Measurements from ENCODE around the gene ARHGAP4.

The ARHGAP4 gene

DNA sequence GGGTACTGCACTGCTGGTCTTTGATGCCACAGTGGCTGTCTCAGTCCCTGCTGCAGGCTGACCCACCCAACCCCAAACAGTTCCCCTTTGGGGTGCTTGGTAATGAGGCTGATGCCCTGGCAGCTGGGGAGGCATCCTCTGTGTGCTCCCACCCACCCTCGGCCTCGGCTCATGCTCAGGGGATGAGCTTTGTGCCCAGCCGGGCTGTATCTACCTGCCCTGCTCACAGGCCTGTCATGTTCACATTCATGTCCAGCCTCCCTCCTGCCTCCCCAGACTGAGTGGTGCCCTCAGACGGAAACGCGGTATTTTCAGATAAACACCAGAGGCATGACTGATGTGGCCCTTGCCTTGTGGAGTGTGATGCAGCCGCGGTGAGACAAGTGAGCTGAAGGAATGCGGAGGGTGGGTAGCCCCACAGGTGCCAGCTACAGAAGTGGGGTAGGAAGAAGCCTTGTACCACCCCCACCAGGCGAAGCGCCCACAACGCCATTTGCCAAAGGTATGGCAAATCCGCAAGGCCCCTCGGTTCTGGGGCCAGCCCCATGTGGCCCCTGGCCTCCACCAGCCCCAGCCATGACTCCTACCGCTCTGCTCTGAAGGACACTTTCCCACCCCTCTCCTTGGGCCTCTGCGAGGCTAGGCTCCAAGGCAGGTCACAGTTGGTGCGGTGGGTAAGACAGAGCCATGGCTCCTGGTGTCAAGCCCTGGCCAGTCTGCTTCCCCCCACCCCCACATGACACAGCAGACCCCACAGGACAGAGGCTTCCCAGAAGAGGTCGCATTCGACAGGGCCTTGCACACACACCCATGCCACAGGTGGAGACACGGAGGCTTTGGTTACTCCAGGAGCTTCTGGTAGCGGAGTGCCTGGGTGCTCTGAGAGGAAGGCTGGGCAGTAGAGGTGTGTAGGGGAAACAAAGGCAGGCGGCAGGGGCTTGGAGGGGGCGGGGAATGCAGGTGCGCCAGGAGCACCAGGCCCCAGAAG, 20.2 kb upstream of the ARHGAP4 start:
- no peak for DNase-seq (ENCODE audit: low spot score)

DNA sequence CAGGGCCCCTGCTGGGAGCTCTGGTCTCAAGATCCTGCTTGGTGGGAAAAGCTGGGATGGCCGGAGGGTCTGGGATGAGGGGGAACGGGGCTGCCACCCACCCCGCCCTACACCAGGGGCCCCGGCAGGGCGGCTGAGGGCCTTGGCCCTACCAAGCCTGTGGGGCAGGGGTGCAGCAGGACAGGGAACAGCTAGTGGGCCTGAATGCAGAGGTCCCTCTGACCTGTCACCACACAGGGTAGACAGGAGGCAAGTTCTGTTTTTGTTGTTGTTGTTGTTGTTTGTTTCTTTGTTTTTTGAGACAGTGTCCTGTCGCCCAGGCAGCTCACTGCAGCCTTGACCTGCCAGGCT, 18.7 kb upstream of the ARHGAP4 start:
- no peak for DNase-seq (ENCODE audit: low spot score)

DNA sequence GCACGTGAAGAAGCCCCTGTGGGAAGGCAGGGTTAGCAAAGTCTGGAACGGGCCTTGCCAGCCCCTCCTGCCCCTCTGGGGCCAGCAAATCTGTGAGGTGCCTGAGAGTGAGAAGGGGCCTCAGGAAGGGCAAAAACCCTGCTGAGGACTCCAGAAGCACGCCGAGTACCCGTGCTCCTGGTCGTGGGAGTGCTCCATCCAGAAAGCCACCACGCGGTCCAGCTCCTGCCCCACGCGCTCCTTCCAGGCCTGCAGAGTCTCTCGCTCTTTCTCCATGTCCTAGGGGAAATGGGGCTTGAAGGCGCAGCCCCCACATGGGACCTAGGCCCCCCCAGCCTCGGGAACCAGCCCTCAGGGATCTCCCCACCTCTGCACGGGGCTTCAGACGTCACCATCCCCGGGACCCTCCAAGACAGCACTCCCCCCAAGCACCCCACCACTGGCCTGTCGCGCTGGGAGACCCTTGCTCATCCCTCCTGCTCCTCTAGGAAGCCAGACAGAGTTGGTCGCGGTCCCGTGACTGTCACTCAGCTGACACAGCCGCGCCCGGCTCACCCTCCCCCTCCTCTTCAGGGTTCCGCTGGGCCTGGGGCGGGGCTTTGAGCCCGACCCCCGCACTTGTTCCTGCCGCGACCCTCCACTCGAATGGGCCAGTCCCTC, 18.2 kb upstream of the ARHGAP4 start, which contains the start of gene RENBP:
Gene RENBP, minus strand, starts transcription at position 504 of the 660 bp plus-strand sequence. Its CDS starts 33 bp downstream, at position 471.
- no peak for DNase-seq (ENCODE audit: low spot score)

DNA sequence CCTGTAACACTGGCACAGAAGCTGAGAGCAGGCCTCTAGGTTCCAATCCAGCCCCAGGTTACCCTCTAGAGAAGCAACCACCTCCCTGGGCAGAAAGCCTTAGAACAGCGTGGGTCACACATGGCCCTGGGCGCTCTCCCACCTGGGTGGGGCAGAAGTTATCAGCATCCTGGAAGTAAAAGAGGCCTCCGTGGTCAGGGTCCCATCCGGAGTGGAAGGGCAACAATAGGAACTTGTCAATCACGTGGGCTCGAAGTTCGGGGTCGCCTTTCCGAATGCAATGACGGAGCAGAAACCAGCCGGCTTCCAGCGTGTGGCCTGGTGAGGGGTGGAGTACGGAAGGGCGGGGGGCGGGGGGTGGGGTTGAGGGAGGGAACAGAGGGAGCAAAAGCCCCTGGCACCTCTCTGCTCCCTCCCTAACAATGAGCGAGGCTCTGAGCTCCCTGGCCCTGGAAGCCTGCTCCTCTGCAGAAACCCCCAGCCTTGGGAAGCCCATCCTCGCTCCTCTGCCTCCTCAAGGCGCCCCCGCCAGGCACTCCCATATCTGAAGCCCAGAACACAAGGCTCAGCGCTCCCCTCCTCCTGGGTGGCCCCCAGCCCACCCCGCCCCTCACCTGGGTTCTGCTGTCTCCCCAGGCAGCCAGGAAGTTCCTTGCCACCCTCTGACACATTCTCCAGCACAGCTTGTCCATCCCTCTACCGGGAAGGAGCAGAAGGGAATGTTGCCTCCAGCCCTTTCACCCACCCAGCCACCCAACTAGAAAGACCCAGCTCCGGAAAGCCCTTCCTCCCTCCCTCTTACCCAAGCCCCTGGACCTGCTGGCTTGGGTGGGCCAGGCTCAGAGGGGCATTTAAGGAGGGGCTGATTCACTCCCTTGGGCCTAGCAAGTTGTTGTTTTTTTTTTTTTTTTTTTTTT, 15.5 kb upstream of the ARHGAP4 start:
- DNase-seq (ENCODE audit: low spot score): no peak

DNA sequence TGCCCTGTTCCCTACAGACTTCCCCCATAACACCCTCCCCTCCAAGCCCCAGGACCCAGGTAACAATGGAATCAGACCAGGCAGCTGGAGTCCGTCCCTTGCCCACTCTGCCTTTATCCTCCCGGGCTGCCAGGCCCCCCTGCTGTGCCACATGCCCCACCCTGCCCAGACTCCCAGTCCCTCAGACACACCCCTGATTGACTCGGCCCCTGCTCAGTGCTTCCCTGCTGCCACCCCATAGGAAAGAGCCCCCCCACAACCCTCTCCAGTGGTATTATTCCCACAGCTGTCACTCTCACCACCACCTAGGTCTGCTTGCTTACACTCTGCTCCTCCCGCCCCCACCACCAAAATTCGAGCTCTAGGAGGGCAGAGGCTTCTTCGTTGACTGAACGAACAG, 13.5 kb upstream of the ARHGAP4 start:
- DNase-seq (ENCODE audit: low spot score): no peak

DNA sequence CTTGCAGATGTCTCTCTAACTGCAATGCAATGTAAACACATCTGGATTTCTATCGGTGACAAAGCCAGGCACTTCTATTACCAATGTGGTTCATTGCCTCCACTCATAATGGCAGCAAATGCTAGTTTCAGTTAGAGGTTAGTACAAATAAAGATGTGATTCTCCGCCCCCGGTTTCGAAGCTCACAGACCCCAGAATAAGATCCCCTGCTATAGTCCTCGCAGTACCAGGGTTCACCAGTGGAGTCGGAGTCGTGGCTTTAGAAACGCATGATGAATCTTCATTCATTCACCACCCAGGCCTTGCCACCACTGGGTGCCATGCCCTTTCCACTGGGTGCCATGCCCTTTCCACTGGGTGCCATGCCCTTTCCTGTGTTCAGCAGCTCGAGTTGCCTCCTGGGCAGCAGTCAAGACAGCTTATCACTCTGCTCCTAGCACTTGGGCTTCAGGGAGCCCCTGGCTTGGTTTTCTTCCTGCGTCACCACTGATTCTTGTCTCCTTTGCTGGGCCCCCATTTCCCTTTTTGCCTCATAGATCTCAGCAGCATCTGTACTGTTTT, 12.2 kb upstream of the ARHGAP4 start:
- DNase-seq (ENCODE audit: low spot score): no peak

DNA sequence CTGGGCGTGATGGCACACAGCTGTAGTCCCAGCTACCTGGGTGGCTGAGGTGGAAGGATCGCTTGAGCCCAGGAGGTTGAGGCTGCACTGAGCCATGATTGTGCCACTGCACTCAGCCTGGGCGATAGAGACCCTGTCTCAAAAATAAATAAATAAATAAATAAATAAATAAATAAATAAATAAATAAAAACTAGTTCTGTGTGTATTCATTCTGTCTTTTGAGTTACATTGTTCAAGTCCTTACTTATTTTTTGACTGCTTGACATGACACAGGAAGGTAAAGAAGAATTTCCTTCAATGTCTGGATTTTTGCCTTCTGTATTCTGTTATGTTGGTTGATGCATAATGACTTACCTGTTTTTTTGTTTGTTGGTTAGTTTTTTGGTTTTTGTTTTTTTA, 11.0 kb upstream of the ARHGAP4 start:
- no peak for DNase-seq (ENCODE audit: low spot score)

DNA sequence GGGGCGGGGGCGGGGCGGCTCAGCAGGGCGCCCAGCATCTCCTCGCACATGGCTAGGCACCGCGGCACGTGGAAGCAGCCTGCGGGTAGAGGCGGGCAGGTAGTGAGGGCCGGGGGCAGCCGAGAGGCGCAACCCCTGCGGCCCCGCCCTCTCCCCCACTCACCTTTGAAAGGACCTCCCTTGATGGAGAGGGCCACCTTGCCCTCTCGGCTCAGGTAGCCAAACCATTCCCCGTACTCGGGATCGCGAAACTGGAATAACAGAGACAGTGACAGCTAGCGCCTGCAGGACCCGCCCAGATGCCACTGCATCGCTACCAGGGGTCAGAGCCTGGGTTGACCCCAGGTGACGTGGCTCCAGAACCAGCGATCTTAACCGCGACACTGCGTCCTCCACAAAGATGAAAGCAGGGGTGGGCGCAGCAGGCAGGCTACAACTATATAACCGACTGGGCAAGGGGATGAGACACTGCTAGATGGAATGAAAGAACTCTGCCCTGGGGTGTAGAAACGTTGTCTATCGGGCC, 9.3 kb upstream of the ARHGAP4 start:
- DNase-seq (ENCODE audit: low spot score): no peak

DNA sequence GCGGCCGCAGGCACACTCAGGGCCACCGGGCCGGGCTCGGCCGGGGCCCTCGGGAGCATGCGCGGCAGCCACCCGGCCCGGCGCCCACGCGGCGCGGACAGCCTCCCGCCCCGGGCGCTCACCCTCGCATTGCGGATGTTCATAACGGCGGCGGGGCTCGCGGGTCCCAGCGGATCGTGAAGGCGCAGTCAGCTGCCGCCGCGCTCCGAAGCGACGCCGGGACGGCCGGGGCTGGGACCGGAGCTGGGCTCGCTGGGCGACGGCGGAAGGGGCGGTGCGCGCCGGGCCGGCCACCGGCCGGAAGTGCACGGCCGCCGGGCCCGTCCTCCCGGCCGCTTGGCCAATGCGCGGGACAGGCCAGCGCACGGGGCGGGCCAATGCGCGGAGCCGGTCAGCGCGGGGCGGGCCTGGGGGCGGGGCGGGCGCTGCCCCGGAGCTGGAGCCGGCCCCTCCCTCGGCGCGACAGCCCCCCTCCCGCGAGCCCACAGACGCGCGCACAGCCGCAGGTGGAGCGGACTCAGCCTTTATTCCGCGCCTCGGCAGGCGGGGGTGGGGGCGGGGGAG, 8.8 kb upstream of the ARHGAP4 start, which contains the start of gene NAA10:
Gene NAA10, minus strand, starts transcription at position 276 of the 564 bp plus-strand sequence. Its CDS starts 133 bp downstream, at position 143.
- peak; percentile 94 for DNase-seq (ENCODE audit: low spot score)

DNA sequence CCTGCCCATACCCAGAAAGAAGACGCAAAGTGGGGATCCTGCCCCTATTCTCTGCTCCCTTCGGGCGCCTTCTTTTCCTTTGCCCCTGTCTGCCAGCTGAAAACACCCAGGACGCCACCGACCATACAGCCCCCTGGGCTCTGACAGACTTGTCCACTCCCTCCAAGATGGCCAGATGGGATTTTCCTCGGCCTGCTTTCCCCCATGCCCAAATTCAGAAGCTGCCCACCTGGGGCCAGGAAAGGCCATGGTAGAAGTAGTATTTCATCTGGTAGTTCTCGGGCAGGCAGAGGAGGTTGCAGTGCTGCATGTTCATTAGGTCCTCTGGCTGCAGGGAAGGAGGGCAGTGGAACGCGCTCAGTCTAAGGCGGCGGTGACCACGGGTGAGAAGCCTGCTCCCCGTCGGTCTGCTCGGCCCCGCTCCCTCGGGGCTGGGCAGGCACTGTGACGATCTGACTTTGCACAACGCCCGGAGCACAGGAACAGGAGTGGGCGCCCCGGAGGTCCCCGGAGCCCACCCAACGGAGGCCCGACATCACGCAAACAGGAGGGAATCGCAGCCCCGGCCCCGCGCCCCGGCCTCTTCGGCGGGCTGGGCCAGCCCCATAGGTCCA, 8.2 kb upstream of the ARHGAP4 start:
- no peak for DNase-seq (ENCODE audit: low spot score)

DNA sequence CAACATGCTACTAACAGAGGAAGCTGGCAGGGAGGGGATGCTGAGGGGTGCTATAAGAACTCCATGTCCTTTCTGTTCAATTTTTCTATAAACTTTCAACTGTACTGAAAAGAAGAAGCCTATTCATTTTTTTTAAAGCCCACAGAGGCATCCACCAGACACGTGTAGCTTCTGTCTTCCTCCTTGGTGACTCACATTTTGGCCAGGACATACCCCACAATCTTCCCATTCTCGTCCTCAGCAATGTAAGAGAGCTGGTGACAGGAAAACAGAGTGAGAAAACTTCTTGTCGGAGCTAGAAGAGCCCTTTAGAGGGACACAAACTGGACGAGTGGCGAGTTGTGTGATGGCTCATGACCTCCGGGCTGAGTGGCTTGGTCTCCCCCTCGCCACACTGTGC, 7.7 kb upstream of the ARHGAP4 start:
- DNase-seq (ENCODE audit: low spot score): no peak

DNA sequence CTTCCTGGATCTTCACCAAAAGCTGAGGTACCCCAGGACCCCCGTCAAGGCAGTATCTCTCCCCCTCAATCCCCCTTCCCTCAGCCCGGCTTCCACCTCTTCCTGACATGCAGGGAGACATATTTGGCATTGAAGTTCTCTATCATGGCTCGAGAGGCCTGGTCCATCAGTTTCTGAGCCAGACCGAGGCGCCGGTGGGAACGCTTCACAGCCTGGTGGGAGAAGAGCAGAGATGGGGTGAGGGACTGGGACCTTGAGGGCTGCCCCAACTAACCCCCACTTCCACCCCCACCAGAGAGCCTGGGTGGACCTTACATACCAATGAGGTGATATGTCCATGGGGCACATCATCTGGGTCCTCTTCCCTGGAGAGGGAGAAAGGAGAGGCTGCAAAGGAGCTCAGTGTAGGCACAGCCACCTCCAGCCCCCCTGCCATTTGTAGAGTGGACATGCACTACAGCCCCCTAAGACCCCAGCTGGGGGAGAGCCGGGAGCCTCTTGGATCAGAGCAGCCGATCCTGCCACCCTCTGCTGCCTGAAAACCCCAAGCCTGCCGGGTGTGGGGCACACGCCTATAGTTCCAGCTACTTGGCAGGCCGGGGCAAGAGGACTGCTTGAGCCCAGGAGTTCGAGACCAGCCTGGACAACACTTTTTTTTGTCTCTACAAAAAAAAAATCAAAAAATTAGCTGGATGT, 6.3 kb upstream of the ARHGAP4 start:
- no peak for DNase-seq (ENCODE audit: low spot score)

DNA sequence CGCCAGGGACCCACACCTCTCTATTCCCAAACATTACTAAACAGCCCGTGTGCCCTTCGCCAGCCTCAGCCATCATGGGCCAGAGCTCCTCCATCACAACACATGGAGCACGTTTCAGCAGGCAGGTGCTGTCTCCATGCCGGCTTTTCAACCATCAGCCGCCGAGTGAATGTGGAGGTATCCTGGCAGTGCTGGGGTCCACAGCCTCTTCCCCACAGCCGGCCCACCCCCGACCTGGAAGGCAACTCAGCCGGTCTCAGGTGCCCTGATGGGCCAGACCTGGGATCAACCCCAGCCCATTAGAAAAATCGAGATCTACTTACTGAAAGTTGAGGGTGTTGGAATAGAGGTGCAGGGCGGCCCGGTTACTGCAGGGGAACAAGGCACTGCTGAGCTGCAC, 5.7 kb upstream of the ARHGAP4 start:
- no peak for DNase-seq (ENCODE audit: low spot score)

DNA sequence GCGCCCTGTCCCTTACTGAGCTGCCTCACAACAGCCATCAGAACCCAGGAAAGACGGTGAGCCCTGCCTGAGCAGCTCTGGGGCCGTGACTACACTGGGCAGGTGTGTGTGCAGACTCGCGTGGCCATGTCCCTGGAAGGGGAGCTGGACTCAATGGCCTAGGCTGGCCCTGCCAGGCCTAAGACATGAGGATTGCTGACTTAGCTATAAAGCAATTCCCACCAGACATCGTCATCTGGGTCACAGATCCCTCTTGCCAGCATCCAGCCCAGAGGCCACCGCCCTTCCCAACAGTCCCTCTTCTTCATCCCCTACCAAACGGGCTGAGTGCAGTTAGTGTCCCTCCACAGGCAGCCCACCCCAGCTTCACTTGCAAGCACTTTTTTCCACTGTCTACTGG, 5.1 kb upstream of the ARHGAP4 start:
- no peak for DNase-seq (ENCODE audit: low spot score)

DNA sequence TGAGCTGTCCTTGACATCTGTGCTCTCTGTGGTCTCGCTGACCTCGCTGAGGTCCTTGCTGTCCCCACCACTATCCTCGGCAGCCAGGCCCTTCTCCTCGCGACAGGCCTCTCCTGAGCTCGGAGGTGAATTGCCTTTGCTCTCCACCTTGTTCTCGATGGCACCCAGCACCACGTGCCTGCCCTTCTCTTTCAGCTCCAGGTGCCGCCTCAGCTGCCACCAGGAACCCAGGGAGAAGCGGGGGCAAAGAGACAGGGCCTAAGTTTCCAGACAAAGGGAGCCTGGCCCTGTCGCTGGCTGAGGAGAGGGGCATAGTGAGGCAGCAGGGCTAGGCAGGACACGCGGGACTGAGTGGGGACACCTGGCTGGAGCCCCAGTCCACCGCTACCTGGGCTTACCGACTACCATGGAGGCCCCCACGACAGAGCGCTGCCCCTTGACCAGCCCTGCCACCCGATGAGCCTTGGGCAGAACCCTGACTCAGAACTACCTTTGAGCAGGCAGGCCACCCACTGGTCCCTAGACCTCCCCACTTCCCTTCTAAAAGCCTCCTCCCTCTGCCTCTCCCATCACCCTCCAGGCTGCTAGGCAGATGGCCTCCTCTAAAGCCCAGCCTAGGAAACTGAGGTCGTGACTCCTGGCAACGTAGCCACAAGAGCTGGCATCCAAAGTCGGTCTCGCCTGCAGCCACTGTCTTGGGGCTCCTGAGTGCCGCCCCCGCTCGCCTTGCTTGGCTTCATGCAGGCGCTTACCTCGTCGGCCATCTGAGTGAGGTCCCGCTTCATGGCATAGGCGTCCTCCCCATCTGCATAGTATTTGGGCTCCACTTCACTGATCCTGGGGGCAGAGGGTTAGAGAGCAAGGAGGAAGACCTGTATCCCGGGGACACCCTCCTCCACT, 4.2 kb upstream of the ARHGAP4 start:
- no peak for DNase-seq (ENCODE audit: low spot score)

DNA sequence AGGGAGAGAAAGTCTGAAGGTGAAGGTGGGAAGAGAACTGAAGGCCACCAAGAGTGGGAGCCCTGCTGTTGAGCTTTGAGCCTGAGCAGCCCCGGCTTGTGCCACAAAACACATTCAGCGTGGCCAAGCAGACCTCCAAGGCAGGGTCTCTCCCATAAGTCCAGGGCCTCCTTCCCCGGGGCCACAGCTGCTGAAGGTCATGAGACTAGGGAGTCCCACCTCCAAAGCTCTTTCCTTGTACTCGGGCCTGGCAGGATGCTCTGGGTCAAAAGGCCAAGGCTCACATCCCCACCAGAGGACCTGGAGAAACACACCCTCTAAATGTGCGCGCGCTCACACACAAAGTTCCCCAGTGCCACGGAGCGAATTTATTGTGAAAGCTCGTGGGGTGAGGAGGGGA, 3.5 kb upstream of the ARHGAP4 start:
- DNase-seq (ENCODE audit: low spot score): no peak

DNA sequence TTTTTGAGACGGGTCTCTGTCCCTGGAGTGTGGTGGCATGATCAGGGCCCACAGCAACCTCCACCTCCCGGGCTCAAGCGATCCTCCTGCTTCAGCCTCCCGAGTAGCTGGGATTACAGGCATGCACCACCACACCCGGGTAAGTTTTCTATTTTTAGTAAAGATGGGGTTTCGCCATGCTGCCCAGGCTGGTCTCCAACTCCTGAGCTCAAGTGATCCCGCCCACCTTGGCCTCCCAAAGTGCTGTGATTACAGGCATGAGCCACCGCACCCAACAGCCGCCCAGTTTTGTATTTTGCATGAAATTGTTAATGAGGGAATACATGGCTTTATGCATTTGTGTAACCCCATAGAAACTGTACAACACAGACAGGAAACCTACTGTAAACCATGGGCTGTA, 2.8 kb upstream of the ARHGAP4 start:
- DNase-seq (ENCODE audit: low spot score): no peak

DNA sequence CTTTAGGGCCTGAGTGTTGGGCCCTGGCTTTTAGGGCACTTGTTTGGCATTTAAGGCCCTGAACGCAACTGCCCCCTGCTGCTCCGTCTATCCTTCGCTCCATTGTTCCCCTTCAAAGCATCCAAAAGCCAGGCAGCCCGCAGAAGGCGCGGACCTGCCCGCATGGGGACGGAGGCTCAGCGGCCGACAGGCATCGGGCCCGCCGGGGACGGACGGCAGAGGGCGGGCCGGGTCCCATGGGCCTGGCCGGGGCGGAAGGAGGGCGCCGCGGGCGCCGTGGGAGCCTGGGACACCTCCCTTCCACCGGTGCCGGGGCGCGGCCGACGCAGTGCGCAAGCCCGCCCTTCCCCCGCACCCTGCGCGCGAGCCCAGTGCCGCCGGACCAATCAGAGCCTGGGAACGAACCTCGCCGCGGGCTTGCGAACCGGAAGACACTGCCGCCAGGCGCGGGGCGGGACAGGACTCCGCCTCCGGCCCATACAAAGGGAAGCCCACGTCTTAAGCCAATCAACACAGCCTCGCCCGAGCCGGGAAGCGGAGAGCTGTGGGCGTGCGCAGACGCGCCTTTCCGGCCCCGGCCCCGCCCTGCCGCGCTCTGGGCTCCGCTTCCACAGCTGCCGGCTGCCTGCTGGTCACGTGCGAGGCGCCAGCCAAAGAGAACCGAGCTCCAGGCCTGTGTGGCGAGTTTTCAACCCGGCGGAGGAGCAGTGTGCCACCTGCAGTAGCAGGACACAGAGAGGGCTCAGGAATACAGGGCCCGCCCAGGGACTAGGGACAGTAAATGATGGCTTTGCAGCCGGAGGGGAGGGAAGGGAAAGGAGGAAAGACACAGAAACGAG, 2.1 kb upstream of the ARHGAP4 start:
- DNase-seq (ENCODE audit: low spot score): peak; percentile 89

DNA sequence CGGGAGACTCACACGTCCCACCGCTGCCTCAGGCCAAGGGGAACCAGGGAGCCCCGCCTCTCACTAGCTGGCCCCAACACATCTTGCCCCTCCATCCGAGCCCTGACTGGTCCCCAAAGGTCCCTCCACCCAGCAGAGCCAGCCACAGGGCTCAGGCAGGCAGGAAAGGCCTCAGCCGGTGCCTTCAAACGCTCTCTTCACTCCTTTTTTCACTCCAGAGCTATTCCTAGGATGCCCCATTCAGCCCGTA, 1.5 kb upstream of the ARHGAP4 start:
- no peak for DNase-seq (ENCODE audit: low spot score)
